ENCODE data around the gene KCNN2. TPM values are rescaled to one million over a fixed set of nuclear protein-coding genes. Genes with fewer than 3 reads are reported as not detected.

Gene KCNN2
- total RNA-seq, 1 donor from 2014 or later, result 2.3 TPM

GRCh38 chr5:114469372-114469771 lies 107.5 kb downstream of the KCNN2 start:
- no peak for DNase-seq
- H3K9me3 Mint-ChIP-seq (ENCODE audit: unreplicated experiment), result no peaks in the 10 kb centered on the region
- no peaks in the 10 kb centered on the region for H3K36me3 Mint-ChIP-seq (ENCODE audit: unreplicated experiment)
- no peak overlapping the region for H3K27ac Mint-ChIP-seq (ENCODE audit: unreplicated experiment)
- no peak for TF ChIP-seq CTCF (IDR thresholded peaks at IDR 0.05; ENCODE audit: partially characterized antibody, unreplicated experiment)
- H3K4me3 Mint-ChIP-seq (ENCODE audit: unreplicated experiment), result no peak overlapping the region
- no peaks in the 10 kb centered on the region for H3K27me3 Mint-ChIP-seq (ENCODE audit: unreplicated experiment)
- no peaks in the 10 kb centered on the region for H3K4me1 Mint-ChIP-seq (ENCODE audit: low read depth, unreplicated experiment)

- TF ChIP-seq CTCF (IDR thresholded peaks at IDR 0.05; ENCODE audit: partially characterized antibody, unreplicated experiment), result no peak
- H3K27me3 Mint-ChIP-seq (ENCODE audit: unreplicated experiment), result no peaks in the 10 kb centered on the region
- H3K9me3 Mint-ChIP-seq (ENCODE audit: unreplicated experiment), result no peaks in the 10 kb centered on the region
- DNase-seq, result no peak
- H3K27ac Mint-ChIP-seq (ENCODE audit: unreplicated experiment), result no peak overlapping the region
- no peaks in the 10 kb centered on the region for H3K4me1 Mint-ChIP-seq (ENCODE audit: low read depth, unreplicated experiment)
- H3K4me3 Mint-ChIP-seq (ENCODE audit: unreplicated experiment), result no peak overlapping the region
- H3K36me3 Mint-ChIP-seq (ENCODE audit: unreplicated experiment), result no peaks in the 10 kb centered on the region
Measured at GRCh38 chr5:114471529-114471928, 109.7 kb downstream of the KCNN2 start.

- Mint-ChIP-seq H3K36me3 (ENCODE audit: unreplicated experiment) (peaks cover 5% of the 10 kb centered on the region), H3K4me1 (ENCODE audit: low read depth, unreplicated experiment) (no peaks in the 10 kb centered on the region), H3K27ac (ENCODE audit: unreplicated experiment) (no peak overlapping the region), H3K9me3 (ENCODE audit: unreplicated experiment) (peaks cover 2% of the 10 kb centered on the region), H3K4me3 (ENCODE audit: unreplicated experiment) (no peak overlapping the region), H3K27me3 (ENCODE audit: unreplicated experiment) (no peaks in the 10 kb centered on the region)
- no peak for DNase-seq
- TF ChIP-seq CTCF (IDR thresholded peaks at IDR 0.05; ENCODE audit: partially characterized antibody, unreplicated experiment), result no peak
Measured at GRCh38 chr5:114473541-114473940, 111.7 kb downstream of the KCNN2 start.

GRCh38 chr5:114477816-114478334 lies 116.0 kb downstream of the KCNN2 start:
- Mint-ChIP-seq H3K27me3 (ENCODE audit: unreplicated experiment) (no peaks in the 10 kb centered on the region), H3K4me3 (ENCODE audit: unreplicated experiment) (no peak overlapping the region), H3K9me3 (ENCODE audit: unreplicated experiment) (peaks cover 6% of the 10 kb centered on the region), H3K27ac (ENCODE audit: unreplicated experiment) (no peak overlapping the region), H3K4me1 (ENCODE audit: low read depth, unreplicated experiment) (no peaks in the 10 kb centered on the region), H3K36me3 (ENCODE audit: unreplicated experiment) (peaks cover 20% of the 10 kb centered on the region)
- no peak for TF ChIP-seq CTCF (IDR thresholded peaks at IDR 0.05; ENCODE audit: partially characterized antibody, unreplicated experiment)
- no peak for DNase-seq

GRCh38 chr5:114500756-114501155 lies 138.9 kb downstream of the KCNN2 start:
- no peak for TF ChIP-seq CTCF (IDR thresholded peaks at IDR 0.05; ENCODE audit: partially characterized antibody, unreplicated experiment)
- Mint-ChIP-seq H3K4me1 (ENCODE audit: low read depth, unreplicated experiment) (peaks cover 11% of the 10 kb centered on the region), H3K27ac (ENCODE audit: unreplicated experiment) (no peak overlapping the region), H3K4me3 (ENCODE audit: unreplicated experiment) (no peak overlapping the region), H3K9me3 (ENCODE audit: unreplicated experiment) (no peaks in the 10 kb centered on the region), H3K36me3 (ENCODE audit: unreplicated experiment) (no peaks in the 10 kb centered on the region), H3K27me3 (ENCODE audit: unreplicated experiment) (no peaks in the 10 kb centered on the region)
- no peak for DNase-seq

All from glutamatergic neuron (in vitro differentiated cells).